ENCODE measurements around the gene DLG3.

DLG3 gene

DNA sequence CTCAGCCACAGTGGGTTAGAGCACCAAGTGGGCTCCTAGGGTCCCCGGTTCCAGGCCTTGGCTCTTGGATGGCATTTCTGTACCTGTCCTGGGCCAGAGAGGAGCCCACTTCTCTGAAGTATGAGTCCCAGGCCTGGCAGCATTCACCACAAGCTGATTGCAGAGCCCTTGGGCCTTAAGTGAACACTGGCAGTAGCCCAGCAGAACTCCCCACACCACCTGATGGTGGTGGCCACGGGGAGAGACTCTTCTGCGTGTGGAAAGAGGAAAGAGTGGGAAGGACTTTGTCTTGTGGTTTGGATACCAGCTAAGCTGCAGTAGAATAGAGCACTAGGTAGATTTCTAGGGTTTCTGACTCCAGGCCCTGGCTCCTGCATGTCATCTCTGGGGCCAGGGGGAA is 104.8 kb downstream of the DLG3 start:
- Histone ChIP-seq H3K4me2 (no peak overlapping the region), H3K4me1 (ENCODE audit: low read depth, poor library complexity, severe bottlenecking) (peaks cover 23% of the 10 kb centered on the region), H3K36me3 (ENCODE audit: insufficient read depth) (no peaks in the 10 kb centered on the region), H2AFZ (ENCODE audit: low read depth) (no peak overlapping the region), H3K27me3 (ENCODE audit: insufficient read depth, low read depth) (no peaks in the 10 kb centered on the region), H3K4me3 (IDR thresholded peaks at IDR 0.05; ENCODE audit: insufficient read depth, low read depth, low read length) (no peak overlapping the region), H3K79me2 (ENCODE audit: insufficient read depth, low read depth) (no peaks in the 10 kb centered on the region), H3K27ac (no peak overlapping the region), H4K20me1 (ENCODE audit: insufficient read depth) (no peaks in the 10 kb centered on the region), H3K9ac (no peak overlapping the region)
- no peak for TF ChIP-seq CTCF (conservative IDR thresholded peaks at IDR 0.05; ENCODE audit: low read depth, low read length)

DNA sequence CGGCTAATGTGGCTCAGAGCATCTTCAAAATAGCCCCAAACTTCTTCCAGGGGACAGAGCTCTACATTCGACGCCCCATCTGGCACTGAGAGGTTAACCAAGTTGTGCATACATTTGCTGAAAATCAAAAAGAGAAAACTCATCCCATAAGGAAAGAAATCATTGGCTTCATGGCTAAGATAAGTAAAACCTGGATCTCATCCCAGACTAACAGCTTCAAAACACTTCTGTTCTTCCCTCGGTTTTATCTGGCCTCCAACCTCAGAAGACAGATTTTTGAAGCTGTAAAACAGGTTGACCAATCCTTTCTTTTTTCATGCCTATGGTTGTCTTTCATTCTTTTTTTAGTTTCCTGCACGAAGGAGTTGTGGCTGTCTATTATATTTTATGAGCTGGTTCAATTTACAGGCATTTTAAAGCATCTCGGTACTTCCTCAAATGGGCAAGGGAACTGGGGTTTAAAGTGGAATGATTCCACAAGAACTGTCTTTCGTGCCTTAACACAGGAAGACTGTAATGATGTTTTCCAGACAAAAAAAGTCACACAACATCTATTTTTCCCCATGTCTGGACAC is 107.6 kb downstream of the DLG3 start:
- Histone ChIP-seq H3K79me2 (ENCODE audit: insufficient read depth, low read depth) (no peaks in the 10 kb centered on the region), H3K27me3 (ENCODE audit: insufficient read depth, low read depth) (no peaks in the 10 kb centered on the region), H3K9ac (no peak overlapping the region), H3K4me3 (IDR thresholded peaks at IDR 0.05; ENCODE audit: insufficient read depth, low read depth, low read length) (no peak overlapping the region), H3K4me1 (ENCODE audit: low read depth, poor library complexity, severe bottlenecking) (peaks cover 31% of the 10 kb centered on the region), H2AFZ (ENCODE audit: low read depth) (no peak overlapping the region), H3K27ac (no peak overlapping the region), H4K20me1 (ENCODE audit: insufficient read depth) (no peaks in the 10 kb centered on the region), H3K4me2 (no peak overlapping the region), H3K36me3 (ENCODE audit: insufficient read depth) (no peaks in the 10 kb centered on the region)
- TF ChIP-seq CTCF (conservative IDR thresholded peaks at IDR 0.05; ENCODE audit: low read depth, low read length), result no peak

DNA sequence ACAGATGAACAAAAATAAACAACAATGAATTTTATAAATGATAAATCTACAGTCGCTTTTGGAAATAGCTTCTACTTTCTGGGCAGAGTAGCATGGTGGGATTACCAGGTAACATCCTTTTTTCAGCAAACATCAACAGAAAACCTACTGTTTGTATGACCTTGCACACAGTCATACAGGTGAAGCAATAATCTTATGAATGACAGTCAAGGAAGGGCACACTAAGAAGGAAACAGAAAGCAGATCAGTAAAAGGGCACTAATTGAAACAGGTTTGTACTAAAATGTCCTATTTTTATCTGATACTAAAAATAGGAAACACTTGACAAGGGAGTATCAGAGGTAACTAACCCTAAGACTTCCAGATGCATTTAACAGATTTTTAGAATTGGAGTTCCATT is 108.9 kb downstream of the DLG3 start:
- H3K27me3 ChIP-seq (ENCODE audit: insufficient read depth, low read depth), result no peaks in the 10 kb centered on the region
- peak overlapping the region; percentile 49; the same call in 1 of the 2 replicates for H3K4me2 ChIP-seq
- no peaks in the 10 kb centered on the region for H3K79me2 ChIP-seq (ENCODE audit: insufficient read depth, low read depth)
- no peak for TF ChIP-seq CTCF (conservative IDR thresholded peaks at IDR 0.05; ENCODE audit: low read depth, low read length)
- peaks cover 31% of the 10 kb centered on the region for H3K4me1 ChIP-seq (ENCODE audit: low read depth, poor library complexity, severe bottlenecking)
- H2AFZ ChIP-seq (ENCODE audit: low read depth), result peak overlapping the region; percentile 26; the same call in 1 of the 2 replicates
- peak overlapping the region; percentile 23; the same call in 1 of the 2 replicates for H3K9ac ChIP-seq
- peak overlapping the region; percentile 60 for H3K27ac ChIP-seq
- no peaks in the 10 kb centered on the region for H3K36me3 ChIP-seq (ENCODE audit: insufficient read depth)
- H3K4me3 ChIP-seq (IDR thresholded peaks at IDR 0.05; ENCODE audit: insufficient read depth, low read depth, low read length), result no peak overlapping the region
- no peaks in the 10 kb centered on the region for H4K20me1 ChIP-seq (ENCODE audit: insufficient read depth)

DNA sequence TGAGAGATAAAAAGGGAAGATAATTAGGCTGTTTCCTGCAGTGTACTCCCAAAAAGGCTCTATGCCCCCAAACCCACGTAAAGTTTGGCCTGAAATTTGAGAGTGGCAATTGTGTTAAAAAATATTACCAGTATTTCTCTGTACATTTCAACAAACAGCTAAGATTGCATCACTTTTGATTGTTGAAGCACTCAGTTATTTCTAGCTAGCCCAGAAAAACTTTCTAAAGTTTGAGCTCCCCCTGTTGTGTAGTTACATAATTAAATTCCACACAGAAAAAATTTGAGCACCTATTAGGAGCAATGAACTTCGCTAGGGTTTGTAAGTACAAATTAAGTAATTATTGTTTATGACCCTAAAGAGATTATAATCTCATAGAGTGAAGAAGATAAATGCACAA is 109.4 kb downstream of the DLG3 start:
- Histone ChIP-seq H3K4me2 (peak overlapping the region; percentile 49; the same call in 1 of the 2 replicates), H3K79me2 (ENCODE audit: insufficient read depth, low read depth) (no peaks in the 10 kb centered on the region), H2AFZ (ENCODE audit: low read depth) (peak overlapping the region; percentile 26), H3K27ac (peak overlapping the region; percentile 60), H4K20me1 (ENCODE audit: insufficient read depth) (no peaks in the 10 kb centered on the region), H3K36me3 (ENCODE audit: insufficient read depth) (no peaks in the 10 kb centered on the region), H3K27me3 (ENCODE audit: insufficient read depth, low read depth) (no peaks in the 10 kb centered on the region), H3K4me3 (IDR thresholded peaks at IDR 0.05; ENCODE audit: insufficient read depth, low read depth, low read length) (no peak overlapping the region), H3K4me1 (ENCODE audit: low read depth, poor library complexity, severe bottlenecking) (peaks cover 31% of the 10 kb centered on the region), H3K9ac (peak overlapping the region; percentile 23; the same call in 1 of the 2 replicates)
- TF ChIP-seq CTCF (conservative IDR thresholded peaks at IDR 0.05; ENCODE audit: low read depth, low read length), result peak; percentile 42

All from KMS-11 (cell line).